Activated T-helper 17 cell treated with anti-CD3 and anti-CD28 coated beads, Interleukin-2, amount 50 U/mL, for 72 hours (primary cell): ENCODE data around the gene ENO3. TPM values are rescaled to one million over a fixed set of nuclear protein-coding genes. Genes with fewer than 3 reads are reported as not detected.
A peak's percentile ranks its signal among the peaks of the same experiment; 100 is the strongest.

ENCODE experiments used
- ATAC-seq: fragments of 150-1000 bp; cut with Tn5 transposase; replicated peaks from 2 replicates; pipeline ENCODE4 v1.10.0; 2021; ENCODE audit warnings: mild to moderate bottlenecking, moderate library complexity
- H3K27ac Mint-ChIP-seq: one replicate; pipeline ENCODE4 v1.8.0; 2022; ENCODE audit warnings: mixed read lengths
- H3K27me3 Mint-ChIP-seq: one replicate; pipeline ENCODE4 v1.8.0; 2022; ENCODE audit warnings: mixed read lengths
- H3K36me3 Mint-ChIP-seq: one replicate; pipeline ENCODE4 v1.8.0; 2022; ENCODE audit warnings: low read depth, mild to moderate bottlenecking, mixed read lengths
- H3K4me1 Mint-ChIP-seq: one replicate; pipeline ENCODE4 v1.8.0; 2022; ENCODE audit warnings: mixed read lengths
- H3K4me3 Mint-ChIP-seq: one replicate; pipeline ENCODE4 v1.8.0; 2022; ENCODE audit warnings: mild to moderate bottlenecking, mixed read lengths
- H3K9me3 Mint-ChIP-seq: one replicate; pipeline ENCODE4 v1.8.0; 2022; ENCODE audit warnings: mixed read lengths
- total RNA-seq, 2 donors: library from RNA; stranded (reverse); gene quantifications; one replicate each; pipeline ENCODE4 v1.2.3, GENCODE V29; 2022

The ENO3 gene
- total RNA-seq, 2 donors from 2014 or later = 27.4 to 30.3 TPM

- Mint-ChIP-seq H3K27me3 (no peaks in the 10 kb centered on the region), H3K4me3 (peak overlapping the region; percentile 88), H3K36me3 (peaks cover 32% of the 10 kb centered on the region), H3K9me3 (no peaks in the 10 kb centered on the region), H3K27ac (peak overlapping the region; percentile 90), H3K4me1 (peaks cover 14% of the 10 kb centered on the region)
- ATAC-seq = peak; percentile 27
These were observed 709 bp upstream of the ENO3 start for GRCh38 chr17:4950075-4950745.

GRCh38 chr17:4951486-4951885 lies 567 bp downstream of the ENO3 start:
- H3K4me3 Mint-ChIP-seq = peak overlapping the region; percentile 88
- H3K36me3 Mint-ChIP-seq = peaks cover 19% of the 10 kb centered on the region
- no peaks in the 10 kb centered on the region for H3K9me3 Mint-ChIP-seq
- no peak for ATAC-seq
- H3K27me3 Mint-ChIP-seq = no peaks in the 10 kb centered on the region
- H3K4me1 Mint-ChIP-seq = peaks cover 17% of the 10 kb centered on the region
- H3K27ac Mint-ChIP-seq = peak overlapping the region; percentile 90

GRCh38 chr17:4953451-4953961 lies 2.6 kb downstream of the ENO3 start:
- Mint-ChIP-seq H3K4me1 (peaks cover 17% of the 10 kb centered on the region), H3K4me3 (no peak overlapping the region), H3K36me3 (peaks cover 9% of the 10 kb centered on the region), H3K27me3 (no peaks in the 10 kb centered on the region), H3K9me3 (no peaks in the 10 kb centered on the region), H3K27ac (no peak overlapping the region)
- ATAC-seq = no peak

- Mint-ChIP-seq H3K4me1 (peaks cover 17% of the 10 kb centered on the region), H3K36me3 (peaks cover 17% of the 10 kb centered on the region), H3K27me3 (no peaks in the 10 kb centered on the region), H3K9me3 (no peaks in the 10 kb centered on the region), H3K4me3 (no peak overlapping the region), H3K27ac (no peak overlapping the region)
- ATAC-seq = no peak
These were observed 4.2 kb downstream of the ENO3 start for GRCh38 chr17:4955091-4955490.

- peaks cover 14% of the 10 kb centered on the region for H3K4me1 Mint-ChIP-seq
- peaks cover 28% of the 10 kb centered on the region for H3K36me3 Mint-ChIP-seq
- H3K27ac Mint-ChIP-seq = peak overlapping the region; percentile 31
- H3K4me3 Mint-ChIP-seq = no peak overlapping the region
- H3K9me3 Mint-ChIP-seq = no peaks in the 10 kb centered on the region
- ATAC-seq = no peak
- H3K27me3 Mint-ChIP-seq = no peaks in the 10 kb centered on the region
These were observed 5.7 kb downstream of the ENO3 start for GRCh38 chr17:4956493-4957061.

- no peak overlapping the region for H3K27ac Mint-ChIP-seq
- no peak for ATAC-seq
- H3K27me3 Mint-ChIP-seq = no peaks in the 10 kb centered on the region
- peaks cover 28% of the 10 kb centered on the region for H3K36me3 Mint-ChIP-seq
- peaks cover 14% of the 10 kb centered on the region for H3K4me1 Mint-ChIP-seq
- no peaks in the 10 kb centered on the region for H3K9me3 Mint-ChIP-seq
- no peak overlapping the region for H3K4me3 Mint-ChIP-seq
These were observed 7.2 kb downstream of the ENO3 start for GRCh38 chr17:4958102-4958501.

GRCh38 chr17:4959261-4959965 lies 8.5 kb downstream of the ENO3 start:
- ATAC-seq = no peak

GRCh38 chr17:4960279-4960922 lies 9.5 kb downstream of the ENO3 start:
- Mint-ChIP-seq H3K36me3 (peaks cover 34% of the 10 kb centered on the region), H3K9me3 (no peaks in the 10 kb centered on the region), H3K27ac (peak overlapping the region; percentile 25), H3K4me1 (peaks cover 18% of the 10 kb centered on the region), H3K4me3 (no peak overlapping the region), H3K27me3 (no peaks in the 10 kb centered on the region)
- no peak for ATAC-seq

More at GRCh38 chr17:4959261-4959965, 8.5 kb downstream of the ENO3 start:
- Mint-ChIP-seq H3K27ac (no peak overlapping the region), H3K9me3 (no peaks in the 10 kb centered on the region), H3K36me3 (peaks cover 34% of the 10 kb centered on the region), H3K4me3 (no peak overlapping the region), H3K4me1 (peaks cover 14% of the 10 kb centered on the region), H3K27me3 (no peaks in the 10 kb centered on the region)

- ATAC-seq = no peak
- H3K27ac Mint-ChIP-seq = peak overlapping the region; percentile 28
- no peaks in the 10 kb centered on the region for H3K27me3 Mint-ChIP-seq
- H3K4me1 Mint-ChIP-seq = peaks cover 29% of the 10 kb centered on the region
- H3K36me3 Mint-ChIP-seq = peaks cover 13% of the 10 kb centered on the region
- H3K9me3 Mint-ChIP-seq = peaks cover 4% of the 10 kb centered on the region
- H3K4me3 Mint-ChIP-seq = peak overlapping the region; percentile 18
These were observed 14.5 kb downstream of the ENO3 start for GRCh38 chr17:4965311-4965986.

GRCh38 chr17:4966844-4967538 lies 16.1 kb downstream of the ENO3 start:
- Mint-ChIP-seq H3K36me3 (peaks cover 6% of the 10 kb centered on the region), H3K4me1 (peaks cover 33% of the 10 kb centered on the region), H3K27me3 (no peaks in the 10 kb centered on the region), H3K4me3 (no peak overlapping the region), H3K27ac (no peak overlapping the region), H3K9me3 (peaks cover 4% of the 10 kb centered on the region)
- peak; percentile 80 for ATAC-seq

- H3K4me3 Mint-ChIP-seq = no peak within 1 kb of the TSS
- peaks cover 33% of the 10 kb centered on the region for H3K4me1 Mint-ChIP-seq
These were observed 16.9 kb downstream of the ENO3 start, which contains the start of gene SPAG7 for GRCh38 chr17:4967539-4968485. TSS of gene SPAG7 (minus strand) at chr17:4967817. CDS start at chr17:4967804, 13 bp downstream.

GRCh38 chr17:4968486-4969046 lies 17.6 kb downstream of the ENO3 start:
- no peak for ATAC-seq
- H3K4me3 Mint-ChIP-seq = no peak overlapping the region

More at GRCh38 chr17:4967539-4968485, 16.9 kb downstream of the ENO3 start, which contains the start of gene SPAG7:
- H3K27ac Mint-ChIP-seq = no peak within 1 kb of the TSS
- no peaks in the 10 kb centered on the region for H3K27me3 Mint-ChIP-seq
- peaks cover 6% of the 10 kb centered on the region for H3K36me3 Mint-ChIP-seq
- peaks cover 4% of the 10 kb centered on the region for H3K9me3 Mint-ChIP-seq
- peak; percentile 52 for ATAC-seq

More at GRCh38 chr17:4968486-4969046, 17.6 kb downstream of the ENO3 start:
- Mint-ChIP-seq H3K27ac (no peak overlapping the region), H3K36me3 (peaks cover 6% of the 10 kb centered on the region), H3K4me1 (peaks cover 33% of the 10 kb centered on the region), H3K27me3 (no peaks in the 10 kb centered on the region), H3K9me3 (peaks cover 4% of the 10 kb centered on the region)
